Stimulated activated CD8-positive, alpha-beta memory T cell treated with anti-CD3 and anti-CD28 coated beads, Interleukin-2, amount 100 ng/mL, for 48 hours (primary cell): ENCODE results near the gene MEGF6.

ENCODE experiments used
- DNase-seq, 2 donors: peaks; one replicate each; pipeline ENCODE4 v3.0.0-alpha.2; 2020; ENCODE audit warnings: low read depth in 2 of 2

The MEGF6 gene, protein sequence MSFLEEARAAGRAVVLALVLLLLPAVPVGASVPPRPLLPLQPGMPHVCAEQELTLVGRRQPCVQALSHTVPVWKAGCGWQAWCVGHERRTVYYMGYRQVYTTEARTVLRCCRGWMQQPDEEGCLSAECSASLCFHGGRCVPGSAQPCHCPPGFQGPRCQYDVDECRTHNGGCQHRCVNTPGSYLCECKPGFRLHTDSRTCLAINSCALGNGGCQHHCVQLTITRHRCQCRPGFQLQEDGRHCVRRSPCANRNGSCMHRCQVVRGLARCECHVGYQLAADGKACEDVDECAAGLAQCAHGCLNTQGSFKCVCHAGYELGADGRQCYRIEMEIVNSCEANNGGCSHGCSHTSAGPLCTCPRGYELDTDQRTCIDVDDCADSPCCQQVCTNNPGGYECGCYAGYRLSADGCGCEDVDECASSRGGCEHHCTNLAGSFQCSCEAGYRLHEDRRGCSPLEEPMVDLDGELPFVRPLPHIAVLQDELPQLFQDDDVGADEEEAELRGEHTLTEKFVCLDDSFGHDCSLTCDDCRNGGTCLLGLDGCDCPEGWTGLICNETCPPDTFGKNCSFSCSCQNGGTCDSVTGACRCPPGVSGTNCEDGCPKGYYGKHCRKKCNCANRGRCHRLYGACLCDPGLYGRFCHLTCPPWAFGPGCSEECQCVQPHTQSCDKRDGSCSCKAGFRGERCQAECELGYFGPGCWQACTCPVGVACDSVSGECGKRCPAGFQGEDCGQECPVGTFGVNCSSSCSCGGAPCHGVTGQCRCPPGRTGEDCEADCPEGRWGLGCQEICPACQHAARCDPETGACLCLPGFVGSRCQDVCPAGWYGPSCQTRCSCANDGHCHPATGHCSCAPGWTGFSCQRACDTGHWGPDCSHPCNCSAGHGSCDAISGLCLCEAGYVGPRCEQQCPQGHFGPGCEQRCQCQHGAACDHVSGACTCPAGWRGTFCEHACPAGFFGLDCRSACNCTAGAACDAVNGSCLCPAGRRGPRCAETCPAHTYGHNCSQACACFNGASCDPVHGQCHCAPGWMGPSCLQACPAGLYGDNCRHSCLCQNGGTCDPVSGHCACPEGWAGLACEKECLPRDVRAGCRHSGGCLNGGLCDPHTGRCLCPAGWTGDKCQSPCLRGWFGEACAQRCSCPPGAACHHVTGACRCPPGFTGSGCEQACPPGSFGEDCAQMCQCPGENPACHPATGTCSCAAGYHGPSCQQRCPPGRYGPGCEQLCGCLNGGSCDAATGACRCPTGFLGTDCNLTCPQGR (N-terminal part only)

DNA sequence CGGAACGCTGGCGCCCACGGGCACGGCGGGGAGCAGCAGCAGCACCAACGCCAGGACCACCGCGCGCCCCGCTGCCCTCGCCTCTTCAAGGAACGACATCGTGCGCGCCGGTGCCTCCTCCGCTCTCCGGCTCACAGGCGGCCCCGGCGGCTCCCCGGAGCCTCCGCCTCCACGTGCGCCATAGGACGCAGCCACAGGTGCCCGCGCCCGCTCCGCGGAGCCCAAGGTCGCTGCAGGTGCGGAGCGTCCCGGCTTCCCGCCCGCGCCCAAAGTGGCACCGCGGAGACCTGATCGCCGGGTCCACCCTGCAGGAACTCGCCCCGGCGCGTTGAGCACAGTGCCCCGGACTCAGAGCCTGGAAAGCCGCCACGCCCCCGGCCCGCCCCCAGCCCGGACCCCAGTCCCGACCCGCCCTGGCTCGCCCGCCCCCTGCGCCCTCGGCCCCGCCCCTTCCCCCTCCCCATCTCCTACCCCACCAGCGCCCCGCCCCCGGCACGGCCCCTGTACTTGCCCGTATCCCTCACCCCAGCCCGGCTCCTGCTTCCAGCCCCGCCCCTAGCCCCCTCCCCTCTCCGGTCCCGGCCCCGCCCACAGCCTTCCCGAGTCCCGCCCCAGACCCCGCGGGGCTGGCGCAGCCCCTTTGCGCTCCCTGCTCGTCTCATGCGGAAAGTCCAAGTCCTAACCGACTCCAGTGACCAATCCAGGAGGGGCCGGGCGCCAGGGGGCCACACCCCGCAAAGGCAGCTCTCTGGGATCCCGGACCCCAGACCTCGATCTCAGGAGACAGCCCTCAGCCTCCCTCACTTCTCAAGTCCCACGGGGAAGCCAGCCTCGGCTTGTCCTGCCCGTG, at the start of gene MEGF6:
MEGF6 (minus strand) TSS at position 339 of the 850 bp plus-strand sequence; CDS start at position 99, 240 bp downstream.
- DNase-seq, result peak; percentile 52 to 55

DNA sequence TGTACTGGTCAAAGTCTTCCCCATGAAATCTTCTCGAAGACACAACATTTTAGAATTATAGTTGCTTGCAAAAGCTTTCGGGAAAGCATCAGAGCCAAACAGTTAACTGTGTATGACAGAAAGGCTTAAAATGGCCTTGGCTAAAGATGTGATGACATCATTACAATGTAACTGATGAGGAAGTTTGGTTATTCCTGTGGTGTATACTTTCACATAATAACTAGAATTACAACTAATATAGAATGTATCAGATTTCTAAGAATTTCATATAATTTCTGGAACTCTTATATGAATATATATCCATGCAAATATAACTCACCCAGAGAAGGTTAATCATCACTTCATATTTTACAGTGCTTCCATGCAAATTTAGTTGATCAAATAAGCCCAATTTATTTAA, 49.4 kb upstream of the MEGF6 start:
- DNase-seq, result no peak

DNA sequence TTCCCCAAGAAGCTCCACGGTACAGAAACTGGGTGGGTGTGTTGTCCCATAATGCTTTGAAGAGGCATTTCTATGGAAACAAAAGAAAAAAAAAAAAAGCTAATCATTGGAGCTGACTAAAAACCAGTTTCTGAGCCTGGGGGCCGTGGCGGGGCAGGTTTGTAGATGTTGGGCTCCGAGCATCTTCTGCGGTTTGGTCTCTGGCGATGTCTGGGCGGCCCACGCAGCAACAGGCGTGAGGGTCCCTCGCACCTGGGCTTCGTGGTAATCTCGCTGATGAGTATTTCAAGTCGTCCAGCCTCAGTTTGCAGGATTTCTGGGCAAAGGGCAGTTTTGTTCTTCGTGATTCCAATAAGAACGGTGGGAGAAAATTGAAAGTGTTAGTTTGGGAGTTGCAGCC, 47.8 kb upstream of the MEGF6 start:
- no peak for DNase-seq

DNA sequence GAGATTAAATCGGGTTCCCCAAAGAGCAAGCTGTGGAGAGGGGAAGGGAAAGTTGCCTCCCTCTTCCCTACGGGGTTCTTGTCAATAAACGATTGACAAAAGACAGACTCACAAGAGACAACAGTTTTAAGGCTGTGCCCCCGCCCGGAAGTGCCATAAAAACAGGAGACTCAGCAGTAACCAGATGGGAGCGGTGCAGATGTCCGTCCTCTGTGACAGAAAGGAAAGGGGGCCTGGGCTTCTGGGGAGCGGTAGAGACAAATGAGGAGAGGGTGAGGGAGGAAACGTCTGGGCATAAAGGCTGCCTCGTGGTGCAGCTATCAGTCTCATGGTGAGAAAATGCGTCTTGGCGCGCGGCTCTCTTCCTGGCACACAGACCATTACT, 46.9 kb upstream of the MEGF6 start:
- DNase-seq, result no peak

DNA sequence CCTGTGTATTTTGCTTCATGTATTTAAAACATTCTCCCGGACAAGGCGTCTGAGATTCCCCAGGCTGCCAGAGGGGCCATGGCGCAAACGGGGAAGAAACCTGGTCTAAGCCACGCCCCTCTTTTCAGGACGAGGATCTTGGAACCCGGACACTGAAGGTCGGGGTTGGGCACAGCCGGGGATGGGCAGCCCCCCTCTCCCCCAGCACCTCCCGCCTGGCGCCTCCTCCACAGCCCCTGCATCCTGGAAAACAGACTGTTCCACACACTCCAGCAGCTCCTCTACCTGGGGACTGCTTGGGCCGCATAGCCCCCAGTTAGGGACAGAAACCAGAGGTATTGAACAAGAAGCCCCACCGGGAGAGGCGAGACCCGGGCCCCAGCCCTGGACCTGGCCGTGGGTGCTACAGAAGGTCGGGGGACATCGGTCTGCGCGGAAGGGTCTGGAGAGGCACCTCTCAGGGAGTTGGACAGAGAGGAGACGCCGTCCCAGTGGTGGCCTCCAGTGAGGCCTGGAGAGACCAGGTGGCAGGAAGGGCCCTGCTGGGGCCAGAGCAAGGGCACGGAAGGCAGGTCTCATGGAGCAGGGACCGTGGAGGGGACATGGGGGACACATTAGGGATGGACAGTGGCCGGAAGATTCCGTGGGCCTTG, 46.4 kb upstream of the MEGF6 start:
- DNase-seq, result no peak

DNA sequence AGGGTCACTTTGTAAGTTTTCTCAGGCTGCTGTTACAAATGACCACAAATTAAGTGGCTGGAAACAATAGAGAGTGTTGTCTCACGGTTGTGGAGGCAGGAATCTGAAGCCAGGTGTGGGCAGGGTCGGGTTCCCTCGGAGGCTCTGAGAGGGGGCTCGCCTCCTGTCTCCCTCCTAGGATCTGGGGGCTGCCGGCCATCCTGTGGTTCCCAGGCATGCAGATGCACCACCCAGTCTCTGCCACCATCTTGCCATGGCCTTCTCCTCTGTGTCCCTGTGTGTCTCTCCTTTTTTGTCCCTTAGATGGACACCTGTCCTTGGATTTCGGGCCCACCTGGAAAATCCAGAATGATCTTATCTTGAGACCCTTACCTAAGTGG, 45.8 kb upstream of the MEGF6 start:
- DNase-seq, result no peak

DNA sequence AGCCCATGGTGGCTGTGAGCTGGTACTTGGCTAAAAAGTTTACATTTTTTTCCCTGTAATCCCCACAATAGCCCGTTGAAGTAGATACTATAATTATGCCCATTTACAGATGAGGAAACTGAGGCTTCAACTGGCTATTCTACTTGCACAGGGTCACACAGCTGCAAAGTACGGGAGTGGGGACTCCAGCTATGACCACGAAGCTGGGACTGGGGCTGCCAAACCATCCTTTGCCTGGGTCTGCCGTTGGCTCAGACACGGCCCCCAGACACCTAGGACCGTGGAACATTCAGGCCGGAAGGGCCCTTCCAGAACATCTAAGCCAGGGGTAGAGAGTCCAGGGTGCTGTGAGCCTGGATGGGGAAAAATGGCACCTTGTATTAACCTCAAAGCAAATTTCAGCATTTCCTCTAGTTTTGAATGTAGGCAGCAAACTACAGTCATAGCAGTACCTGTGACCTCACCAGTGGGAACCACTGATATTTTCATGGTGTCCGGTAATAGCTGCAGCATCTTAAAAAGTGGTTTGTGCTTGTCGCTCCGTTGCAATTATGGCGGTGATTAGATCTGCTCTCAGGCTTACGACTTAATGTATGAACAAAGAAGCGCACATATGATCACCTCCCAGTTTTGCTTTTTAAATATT, 45.3 kb upstream of the MEGF6 start:
- no peak for DNase-seq

DNA sequence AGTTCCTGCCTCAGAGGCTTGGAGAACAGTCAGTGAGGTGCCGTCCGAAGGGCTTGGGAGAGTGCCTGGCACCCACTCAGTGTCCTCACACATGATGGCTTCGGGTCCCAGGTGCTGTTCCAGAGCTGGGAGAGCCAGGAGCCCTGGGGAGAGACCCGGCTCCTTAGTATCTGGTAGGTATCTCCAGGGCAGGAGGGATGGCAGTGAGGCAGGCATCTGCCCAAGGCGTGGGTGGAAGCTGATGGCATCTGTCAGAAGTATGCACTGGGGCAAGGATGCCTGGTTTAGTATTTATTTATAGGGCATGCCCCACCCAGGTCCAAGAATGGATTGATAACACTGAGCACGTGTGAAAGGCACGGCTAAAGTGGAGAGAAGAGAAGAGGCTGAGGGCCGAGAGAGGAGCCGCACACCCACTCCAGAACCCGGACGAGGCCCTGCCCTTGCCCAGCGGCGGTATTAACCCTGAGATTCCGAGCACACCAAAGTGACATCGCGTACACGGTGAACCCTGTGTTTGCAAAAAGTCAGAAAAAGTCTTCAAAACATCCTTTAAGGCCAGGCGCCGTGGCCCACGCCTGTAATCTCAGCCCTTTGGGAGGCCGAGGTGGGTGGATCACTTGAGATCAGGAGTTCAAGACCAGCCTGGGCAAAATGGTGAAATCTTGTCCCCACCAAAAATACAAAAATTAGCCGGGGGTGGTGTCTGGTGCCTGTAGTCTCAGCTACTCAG, 43.4 kb upstream of the MEGF6 start:
- DNase-seq, result no peak

DNA sequence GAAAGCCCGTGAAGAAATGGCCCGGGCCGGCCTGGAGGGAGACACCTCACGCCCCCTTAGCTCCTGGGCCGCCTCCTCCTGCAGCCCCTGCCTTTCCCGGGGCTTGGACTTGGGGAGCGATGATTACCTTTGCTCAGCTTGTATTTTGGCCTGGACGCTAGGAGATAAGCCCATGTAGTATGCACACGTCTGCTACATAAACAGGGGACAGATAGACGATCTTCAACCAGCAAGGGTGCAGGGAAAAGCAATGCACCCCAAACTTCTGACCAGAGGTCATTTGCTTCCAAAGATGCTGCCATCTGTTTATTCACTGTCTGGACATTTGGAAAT, 41.9 kb upstream of the MEGF6 start:
- DNase-seq, result no peak

DNA sequence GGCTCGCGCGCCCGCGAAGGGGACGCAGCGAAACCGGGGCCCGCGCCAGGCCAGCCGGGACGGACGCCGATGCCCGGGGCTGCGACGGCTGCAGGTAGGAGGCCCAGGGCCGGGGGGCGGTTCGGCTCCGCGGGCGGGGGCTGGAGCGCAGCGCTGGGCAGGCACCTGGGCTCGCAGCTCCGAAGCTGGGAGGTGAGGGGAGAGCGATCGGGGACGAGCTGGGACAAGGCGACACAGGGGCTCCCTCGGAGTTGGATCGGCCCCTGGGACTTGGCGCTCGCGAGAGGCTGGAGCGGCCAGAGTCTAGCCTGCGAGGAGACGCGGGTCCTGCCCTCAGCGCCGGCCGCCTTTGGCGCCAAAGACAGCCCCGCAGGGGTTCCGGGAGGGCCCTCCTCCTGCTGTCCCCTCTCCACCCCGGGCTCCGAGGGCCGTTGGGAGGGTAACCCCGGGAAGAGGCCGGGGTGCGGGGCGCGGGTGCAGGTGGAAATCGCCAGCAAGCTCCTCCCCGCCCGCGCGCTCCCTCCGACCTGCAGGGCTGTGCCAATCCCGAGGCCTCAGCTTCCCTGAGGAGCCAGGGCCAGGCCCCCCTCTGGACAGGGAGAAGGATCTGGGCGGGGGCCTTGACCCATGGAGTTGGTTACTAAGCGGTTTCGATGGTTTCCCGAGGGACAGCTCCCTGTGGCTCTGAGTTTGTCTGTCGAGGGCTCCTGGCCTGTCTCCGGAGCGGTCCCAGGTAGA, 41.4 kb upstream of the MEGF6 start:
- no peak for DNase-seq

DNA sequence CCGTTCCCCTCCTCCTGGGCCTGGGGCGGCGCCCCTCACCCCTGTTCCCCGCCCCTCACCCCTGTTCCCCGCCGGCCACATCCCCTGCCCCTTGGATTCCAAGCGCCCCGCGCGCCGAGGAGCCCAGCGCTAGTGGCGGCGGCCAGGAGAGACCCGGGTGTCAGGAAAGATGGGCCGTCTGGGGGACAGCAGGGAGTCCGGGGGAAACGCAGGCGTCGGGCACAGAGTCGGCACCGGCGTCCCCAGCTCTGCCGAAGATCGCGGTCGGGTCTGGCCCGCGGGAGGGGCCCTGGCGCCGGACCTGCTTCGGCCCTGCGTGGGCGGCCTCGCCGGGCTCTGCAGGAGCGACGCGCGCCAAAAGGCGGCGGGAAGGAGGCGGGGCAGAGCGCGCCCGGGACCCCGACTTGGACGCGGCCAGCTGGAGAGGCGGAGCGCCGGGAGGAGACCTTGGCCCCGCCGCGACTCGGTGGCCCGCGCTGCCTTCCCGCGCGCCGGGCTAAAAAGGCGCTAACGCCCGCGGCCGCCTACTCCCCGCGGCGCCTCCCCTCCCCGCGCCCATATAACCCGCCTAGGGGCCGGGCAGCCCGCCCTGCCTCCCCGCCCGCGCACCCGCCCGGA, 40.7 kb upstream of the MEGF6 start, which contains the start of gene TP73:
TP73 (plus strand) TSS at position 587 of the 618 bp plus-strand sequence. CDS start 29,850 bp downstream, outside the sequence.
- no peak for DNase-seq

DNA sequence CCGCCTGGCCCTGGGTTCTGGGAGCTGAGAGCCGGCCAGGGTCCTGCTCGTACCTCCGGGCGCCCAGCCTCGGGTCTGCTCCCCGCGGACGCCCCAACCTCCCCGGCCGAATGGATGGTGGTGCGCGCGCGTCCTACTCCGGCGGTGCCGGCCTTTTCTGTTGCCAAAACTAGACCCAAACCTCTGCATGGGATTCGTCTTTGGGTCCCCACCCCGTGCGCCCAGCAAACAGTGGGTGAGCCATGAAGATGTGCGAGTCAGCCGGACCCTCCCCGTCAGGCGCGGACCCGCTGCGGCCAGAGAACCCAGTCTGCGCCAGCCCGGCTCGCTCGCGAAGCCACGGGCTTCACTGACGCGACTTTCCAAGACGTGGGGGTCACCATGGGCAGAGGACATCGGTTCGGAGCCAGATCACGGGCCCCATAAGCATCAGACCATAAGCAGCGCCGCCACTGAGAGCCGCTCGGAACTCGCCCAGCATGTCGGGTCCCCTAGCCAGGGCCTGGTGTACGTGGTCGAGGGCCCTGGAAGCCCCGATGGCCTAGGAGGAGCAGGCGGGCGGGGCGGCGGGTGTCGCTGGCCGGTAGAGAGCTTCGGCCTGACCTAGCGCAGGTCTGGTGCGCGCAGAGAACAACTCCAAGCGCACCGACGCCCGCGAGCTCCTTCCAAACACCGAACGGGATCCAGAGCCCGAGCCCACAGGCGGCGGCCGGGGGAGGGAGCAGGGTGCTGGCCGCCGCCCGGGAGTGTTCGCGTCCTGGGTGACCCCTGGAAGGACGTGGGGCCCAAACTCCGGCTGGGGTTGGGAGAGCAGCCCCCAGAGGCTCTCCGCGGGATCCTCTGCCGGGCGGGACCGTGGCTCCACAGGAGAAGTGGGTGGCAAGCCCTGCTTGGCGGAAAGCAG, 40.0 kb upstream of the MEGF6 start:
- no peak for DNase-seq

DNA sequence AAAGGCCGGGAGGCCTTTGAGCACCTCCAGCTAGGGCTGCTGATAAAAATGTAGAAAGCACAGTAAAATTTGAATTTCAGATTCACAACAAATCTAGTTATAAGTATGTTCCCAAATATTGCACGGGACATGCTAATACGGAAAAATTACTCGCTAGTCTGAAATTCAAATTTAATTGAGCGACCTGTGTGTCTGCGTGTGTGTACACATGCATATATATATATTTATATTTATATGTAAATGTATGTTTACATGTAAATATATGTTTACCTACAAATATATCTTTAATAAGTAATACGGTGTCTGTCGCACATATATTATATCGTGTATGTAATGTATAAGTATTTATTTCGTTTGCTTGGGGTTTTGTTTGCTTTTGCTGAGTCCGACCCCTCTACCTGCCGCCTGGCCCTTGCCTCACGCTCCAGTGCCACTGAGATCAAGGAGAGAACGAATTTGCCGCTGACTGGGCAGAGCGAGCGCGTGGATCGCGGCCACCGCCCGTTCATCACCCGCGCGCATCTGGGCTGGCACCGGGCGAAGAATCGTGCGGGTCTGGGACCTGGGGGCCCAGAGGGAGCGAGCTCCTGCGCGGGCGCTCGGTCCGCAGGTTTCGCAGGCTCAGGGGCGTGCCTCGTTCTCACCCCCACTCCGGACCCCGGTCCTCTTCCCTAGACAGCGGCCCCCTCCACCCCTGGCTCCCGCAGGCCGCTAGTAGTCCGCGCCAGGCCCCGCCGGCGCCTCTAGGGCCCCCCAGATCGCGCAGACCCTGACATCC, 39.1 kb upstream of the MEGF6 start:
- no peak for DNase-seq

DNA sequence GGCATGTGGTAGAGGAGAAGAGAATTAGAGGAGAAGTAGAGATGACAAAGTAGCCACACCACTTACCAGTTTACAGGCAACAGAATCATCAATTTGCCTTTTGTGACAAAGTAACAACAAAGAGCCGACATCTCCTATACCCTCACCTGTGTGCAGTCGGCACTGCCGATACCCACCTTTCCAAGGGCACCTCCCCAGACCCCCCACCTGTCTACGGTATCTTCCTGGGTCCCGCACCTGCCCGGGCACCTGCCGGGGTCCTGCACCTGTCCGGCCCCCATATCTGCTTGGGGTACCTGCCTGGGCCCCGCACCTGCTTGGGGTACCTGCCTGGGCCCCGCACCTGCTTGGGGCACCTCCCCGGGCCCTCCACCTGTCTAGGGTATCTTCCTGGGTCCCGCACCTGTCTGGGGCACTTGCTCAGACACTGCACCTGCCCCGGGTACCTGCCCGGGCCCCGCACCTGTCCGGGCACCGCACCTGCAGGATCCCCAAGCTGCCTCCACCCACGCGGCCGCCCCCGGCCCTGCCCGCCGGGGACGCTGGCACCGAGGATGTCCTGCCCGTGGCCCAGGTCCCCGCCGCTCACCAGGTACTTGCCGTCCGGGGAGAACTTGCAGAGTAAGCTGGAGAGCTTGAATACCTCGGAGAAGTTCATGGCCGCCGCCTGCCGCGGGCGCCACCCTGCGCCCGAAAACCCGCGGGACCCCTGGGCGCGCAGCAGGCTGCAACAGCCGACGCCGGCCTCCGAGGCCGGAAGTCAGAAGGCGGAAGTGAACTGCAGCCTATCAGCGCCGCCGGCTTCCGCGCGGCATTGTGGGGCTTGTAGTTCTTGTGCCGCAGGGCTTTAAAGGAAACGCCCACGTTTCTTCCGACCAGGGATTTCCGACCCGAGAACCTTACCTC, 38.3 kb upstream of the MEGF6 start, which contains the start of gene WRAP73:
WRAP73 (minus strand) TSS at position 762 of the 906 bp plus-strand sequence; CDS start at position 658, 104 bp downstream.
- peak; percentile 78 to 87 for DNase-seq

DNA sequence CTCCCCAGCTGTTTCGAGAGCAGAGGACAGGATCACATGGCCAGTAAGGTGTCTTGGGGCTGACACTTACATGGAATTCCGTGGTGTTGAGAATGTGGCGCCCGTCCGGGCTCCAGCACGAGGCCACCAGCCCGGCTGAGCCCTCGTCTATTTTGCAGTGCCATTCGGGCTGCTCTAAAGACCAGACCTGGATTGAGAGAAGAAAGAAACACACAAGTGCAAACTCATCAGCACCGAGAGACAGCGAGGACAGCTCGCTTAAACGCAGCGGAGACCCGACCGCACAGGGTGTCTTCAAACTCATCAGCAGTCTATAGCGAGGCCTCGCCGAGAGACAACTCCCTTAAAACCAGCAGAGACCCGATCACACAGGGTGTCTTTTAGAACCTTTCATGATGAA, 35.3 kb upstream of the MEGF6 start:
- no peak for DNase-seq
